Limb (tissue), 2 donors: ENCODE measurements around the gene GTF2A2.
"Not testable (repeated sequence)": the region's sequence is repeated elsewhere in the genome, so short reads cannot be mapped to it uniquely, and the experiment has no call there.

Experiments used
- DNase-seq, 2 donors: peaks; one replicate each; pipeline ENCODE4 v3.0.0-alpha.2; 2016; ENCODE audit errors: extremely low spot score in 2 of 2

The GTF2A2 gene

DNA sequence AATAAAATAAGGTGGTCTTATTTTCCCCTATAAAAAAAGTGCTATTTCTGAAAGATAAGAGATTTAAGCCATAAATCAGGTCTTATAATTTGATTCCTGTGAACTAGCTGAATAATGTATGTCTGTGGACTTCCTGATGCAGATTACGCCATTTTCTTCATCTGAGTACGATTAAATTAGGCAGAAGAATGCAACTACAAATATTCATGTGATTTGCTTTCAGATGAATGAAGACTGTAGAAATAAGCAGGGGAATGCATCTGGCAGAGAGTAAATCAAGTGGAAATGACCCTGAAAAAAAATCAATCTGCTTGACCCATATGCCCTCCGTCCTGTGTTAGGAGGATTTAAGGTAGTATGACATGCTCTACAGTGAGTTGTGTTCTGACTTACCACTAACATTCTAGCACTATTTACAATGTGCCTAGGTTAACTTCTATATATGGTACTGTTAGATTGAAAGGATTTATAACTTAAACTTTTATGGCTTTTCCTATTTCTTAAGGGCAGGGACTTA, 17.1 kb upstream of the GTF2A2 start:
- no peak for DNase-seq

DNA sequence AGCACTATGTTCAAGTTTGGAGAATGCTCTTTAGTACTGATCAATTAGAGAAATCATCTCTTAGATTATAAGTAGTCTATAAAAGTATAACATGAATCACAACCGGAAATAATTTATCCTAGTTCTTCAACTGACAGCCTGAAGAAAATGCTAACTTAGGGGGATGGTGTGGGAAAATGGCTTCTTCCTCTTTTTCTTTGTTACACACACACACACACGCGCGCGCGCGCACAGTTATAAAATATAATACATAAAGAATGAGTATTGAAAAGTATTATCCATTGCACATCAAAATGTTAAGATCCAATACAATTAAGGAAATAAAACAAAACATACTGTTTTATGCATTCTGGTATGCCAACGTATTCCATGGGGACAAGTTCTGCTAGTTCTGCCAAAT, 11.2 kb upstream of the GTF2A2 start:
- no peak for DNase-seq

- DNase-seq, result peak in 1 of 2 donors; percentile 56
Measured at GRCh38 chr15:59662260-59662659, 4.9 kb upstream of the GTF2A2 start.

DNA sequence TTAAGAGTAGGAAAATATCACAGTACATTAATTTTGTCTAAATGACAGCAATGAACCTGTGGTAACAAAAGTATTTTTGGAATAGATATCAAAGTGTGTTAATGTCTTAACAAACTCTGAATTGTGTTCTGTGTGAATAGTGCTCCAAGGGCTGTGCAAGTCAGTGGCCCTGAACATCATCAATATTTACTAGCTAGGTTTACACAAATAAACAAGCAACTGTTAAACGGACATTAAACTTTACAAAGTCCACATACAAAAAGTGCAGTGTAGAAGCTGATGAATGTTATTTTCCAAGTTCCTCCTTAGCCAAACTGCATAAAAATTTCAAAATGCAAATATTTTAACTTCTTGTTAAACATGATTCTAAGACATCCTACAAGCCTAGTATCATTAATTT, 2.1 kb upstream of the GTF2A2 start:
- DNase-seq, result no peak

DNA sequence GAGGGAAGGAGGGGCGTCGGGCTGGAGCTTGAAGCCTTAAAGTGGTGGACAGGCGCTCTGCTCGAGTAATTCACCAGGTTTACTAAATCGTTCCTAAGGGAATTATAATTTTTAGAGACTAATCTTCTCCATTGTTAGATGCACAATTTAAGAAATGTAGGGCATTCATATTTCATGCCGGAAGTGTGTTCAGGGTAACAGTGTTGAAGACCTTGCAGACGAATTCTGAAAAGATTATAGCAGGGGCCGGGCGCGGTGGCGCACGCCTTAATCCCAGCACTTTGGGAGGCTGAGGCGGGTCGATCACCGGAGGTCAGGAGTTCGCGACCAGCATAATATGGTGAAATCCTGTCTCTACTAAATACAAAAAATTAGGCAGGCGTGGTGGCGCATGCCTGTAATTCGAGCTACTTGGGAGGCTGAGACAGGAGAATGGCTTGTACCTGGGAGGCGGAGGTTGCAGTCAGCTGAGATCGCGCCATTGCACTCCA, 365 bp upstream of the GTF2A2 start:
- no peak for DNase-seq

DNA sequence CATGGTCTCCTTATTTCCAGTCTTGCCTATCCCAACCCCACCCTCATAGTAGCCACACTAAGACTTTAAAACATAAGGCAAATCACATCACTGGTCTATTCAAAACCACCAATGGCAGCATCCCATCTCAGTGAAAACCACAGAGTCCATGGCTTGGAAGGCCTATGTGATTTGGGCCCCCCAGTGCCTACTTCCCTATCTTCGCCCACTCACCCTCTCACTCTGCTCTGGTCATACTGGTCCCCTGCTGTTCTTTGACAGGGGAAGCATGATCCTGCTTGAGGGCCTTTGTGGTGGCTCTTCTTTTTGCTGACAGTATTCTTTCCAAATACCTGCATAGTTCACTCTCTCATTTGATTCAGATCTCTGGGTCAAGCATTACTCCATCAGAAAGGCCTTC, 3.3 kb downstream of the GTF2A2 start:
- no peak for DNase-seq

DNA sequence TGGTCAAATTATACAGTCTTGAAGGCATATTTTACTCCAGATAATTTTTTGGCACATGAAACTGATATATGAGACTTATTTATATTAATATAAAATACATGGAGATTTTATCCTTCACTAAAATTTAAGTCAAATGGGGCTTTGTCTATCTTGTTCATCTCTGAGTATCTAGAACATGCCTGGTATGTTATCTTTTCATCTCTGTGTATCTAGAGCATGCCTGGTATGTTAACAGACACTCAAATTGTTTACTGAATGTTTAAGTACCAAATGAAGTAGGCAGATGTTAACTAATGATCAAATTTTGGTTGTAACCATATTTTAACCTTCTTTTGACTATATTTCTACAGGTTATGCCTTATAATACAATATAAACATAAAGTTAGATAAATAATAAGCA, 7.7 kb downstream of the GTF2A2 start:
- no peak for DNase-seq

DNA sequence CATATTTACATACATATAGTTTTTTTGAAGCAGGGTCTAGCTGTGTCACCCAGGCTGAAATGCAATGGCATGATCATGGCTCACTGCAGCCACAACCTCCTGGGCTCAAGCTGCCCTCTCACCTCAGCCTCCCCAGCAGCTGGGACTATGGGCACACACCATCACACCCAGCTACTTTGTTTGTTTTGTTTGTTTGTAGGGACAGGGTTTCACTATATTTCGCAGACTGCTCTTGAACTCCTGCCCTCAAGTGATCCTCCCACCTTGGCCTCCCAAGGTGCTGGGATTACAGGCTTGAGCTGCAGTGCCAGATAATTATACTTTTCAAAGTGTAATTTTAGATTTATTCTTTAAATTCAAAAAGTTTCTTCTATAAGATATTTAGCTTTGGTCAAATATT, 10.2 kb downstream of the GTF2A2 start:
- DNase-seq, result no peak

GRCh38 chr15:59646277-59646676, 11.0 kb downstream of the GTF2A2 start:
- no peak for DNase-seq

DNA sequence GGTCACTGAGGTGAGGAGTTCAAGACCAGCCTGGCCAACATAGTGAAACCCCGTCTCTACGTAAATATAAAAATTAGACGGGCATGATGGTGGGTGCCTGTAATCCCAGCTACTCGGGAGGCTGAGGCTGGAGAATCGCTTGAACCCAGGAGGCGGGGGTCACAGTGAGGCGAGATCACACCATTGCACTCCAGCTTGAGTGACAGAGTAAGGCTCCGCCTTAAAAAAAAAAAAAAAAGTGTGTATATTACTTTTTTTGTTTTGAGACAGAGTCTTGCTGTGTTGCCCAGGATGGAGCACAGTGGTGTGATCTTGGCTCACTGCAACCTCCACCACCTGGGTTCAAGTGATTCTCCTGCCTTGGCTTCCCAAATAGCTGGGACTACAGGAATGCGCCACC, 11.5 kb downstream of the GTF2A2 start:
- not testable (repeated sequence) for DNase-seq

GRCh38 chr15:59644756-59645155, 12.6 kb downstream of the GTF2A2 start:
- no peak for DNase-seq

- DNase-seq, result no peak
Measured at GRCh38 chr15:59642351-59642750, 15.0 kb downstream of the GTF2A2 start.

DNA sequence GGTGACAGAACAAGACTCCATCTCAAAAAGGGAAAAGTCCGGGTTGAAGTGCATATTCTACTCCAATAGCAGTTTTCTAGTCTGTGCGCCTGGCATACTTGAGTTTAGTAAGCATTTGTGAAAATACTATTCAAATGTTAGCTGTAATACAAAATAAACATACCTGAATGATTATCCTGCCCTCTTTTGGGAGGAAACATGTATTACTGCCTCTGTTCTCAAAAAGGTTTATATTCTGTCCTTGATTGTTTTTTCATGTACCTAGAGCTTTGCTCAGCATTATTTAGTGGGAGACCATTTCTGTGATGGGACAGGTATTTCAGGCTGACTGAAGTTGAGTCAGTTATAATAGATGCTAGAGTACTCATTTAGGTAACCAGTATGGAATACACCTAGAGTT, 19.8 kb downstream of the GTF2A2 start:
- DNase-seq, result not testable (repeated sequence)

DNA sequence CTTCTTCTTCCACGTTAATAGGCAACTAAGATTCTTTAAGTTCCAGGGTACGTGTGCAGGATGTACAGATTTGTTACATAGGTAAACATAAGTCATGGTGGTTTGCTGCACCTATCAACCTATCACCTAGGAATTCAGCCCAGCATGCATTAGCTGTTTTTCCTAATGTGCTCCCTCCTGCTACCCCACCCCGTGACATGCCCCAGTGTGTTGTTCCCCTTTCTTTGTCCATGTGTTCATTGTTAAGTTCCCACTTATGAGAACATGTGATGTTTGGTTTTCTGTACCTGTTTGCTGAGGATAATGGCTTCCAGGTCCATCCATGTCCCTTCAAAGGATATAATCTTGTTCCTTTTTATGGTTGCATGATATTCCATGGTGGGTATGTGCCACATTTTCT, 21.1 kb downstream of the GTF2A2 start:
- DNase-seq, result no peak

DNA sequence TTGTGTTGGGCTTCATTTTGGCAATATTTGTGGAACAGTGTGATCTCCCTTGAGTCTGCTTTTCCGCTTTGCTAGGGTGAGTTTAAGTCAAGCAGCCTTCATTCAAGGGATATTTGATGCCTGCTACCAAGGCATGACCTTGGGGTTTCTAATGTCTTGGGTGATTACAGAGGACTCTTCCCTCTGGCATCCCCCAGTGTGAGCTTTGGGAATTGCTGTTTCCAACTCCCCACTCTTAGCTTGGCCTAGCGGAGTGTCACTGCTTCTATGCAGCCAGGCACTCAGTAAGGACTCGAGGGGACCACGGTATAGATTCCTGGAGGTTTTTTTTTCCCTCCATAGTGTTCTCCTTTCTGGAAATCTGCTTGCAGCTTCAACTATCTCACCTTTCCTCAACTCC, 24.6 kb downstream of the GTF2A2 start:
- no peak for DNase-seq

DNA sequence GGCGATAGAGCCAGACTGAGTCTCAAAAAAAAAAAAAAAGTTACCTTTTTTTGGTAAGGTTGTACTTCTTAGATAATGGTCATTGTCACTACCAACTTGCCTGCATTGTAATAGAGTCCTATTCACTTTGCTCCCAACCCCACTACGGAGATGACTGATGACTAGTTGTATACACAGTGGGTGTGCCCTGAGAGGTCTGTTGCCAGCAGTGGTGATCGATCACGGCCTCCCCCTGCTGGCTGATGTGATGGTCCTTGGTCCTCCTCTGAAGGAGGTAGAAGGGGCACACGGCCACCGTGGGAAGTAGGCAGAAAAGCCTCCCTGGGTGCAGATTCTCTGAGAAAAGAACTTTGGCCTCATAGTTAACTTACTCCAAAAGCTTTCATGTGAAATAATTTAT, 35.0 kb downstream of the GTF2A2 start:
- no peak for DNase-seq

DNA sequence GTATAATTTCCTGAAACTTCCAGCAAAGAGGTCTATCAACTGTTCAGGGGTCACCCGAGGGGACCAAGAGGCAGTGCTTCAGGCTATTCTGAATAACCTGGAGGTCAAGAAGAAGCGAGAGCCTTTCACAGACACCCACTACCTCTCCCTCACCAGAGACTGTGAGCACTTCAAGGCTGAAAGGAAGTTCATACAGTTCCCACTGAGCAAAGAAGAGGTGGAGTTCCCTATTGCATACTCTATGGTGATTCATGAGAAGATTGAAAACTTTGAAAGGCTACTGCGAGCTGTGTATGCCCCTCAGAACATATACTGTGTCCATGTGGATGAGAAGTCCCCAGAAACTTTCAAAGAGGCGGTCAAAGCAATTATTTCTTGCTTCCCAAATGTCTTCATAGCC, 38.9 kb downstream of the GTF2A2 start:
- DNase-seq, result no peak

DNA sequence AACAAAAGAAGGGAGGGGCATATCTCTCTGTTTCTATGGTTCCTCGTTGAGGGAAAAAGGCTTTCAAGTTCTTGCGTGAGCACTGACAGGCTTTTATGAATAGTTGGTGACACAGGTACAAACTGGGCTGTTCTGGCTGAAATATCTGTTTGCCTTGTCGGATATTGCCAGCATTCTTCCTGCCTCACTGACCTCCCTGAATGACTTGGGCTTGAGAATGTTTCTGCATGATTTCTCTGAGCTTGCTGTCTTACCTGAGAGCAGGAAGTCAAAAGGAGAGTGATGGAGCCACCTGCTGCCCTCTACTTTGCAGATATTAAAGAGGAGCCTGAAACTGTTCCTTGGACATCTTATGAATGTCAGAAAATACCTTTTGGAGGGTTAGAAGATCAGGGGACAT, 40.9 kb downstream of the GTF2A2 start:
- no peak for DNase-seq

DNA sequence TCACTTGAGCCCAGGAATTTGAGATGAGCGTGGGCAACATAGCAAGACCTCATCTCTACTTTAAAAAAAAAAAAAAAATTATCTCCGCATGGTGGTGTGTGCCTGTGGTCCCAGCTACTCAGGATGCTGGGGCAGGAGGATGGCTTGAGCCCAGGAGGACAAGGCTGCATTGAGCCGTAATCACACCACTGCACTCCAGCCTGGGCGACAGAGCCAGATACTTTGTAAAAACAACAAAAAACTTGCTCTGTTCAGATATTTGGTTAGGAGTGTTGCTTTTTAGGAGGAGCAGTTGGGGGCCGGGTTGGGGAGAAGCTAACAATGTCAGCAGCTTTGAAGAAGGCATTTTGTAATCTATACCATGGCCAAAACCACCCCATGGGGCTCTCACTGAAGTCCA, 41.7 kb downstream of the GTF2A2 start:
- no peak for DNase-seq

GRCh38 chr15:59614153-59614552, 43.2 kb downstream of the GTF2A2 start:
- no peak for DNase-seq

- no peak for DNase-seq
Measured at GRCh38 chr15:59611276-59612260, 45.7 kb downstream of the GTF2A2 start, which contains the start of gene GCNT3. Gene GCNT3 (plus strand): TSS chr15:59611783. CDS start chr15:59618239, 6,456 bp downstream.

GRCh38 chr15:59609730-59610712, 47.3 kb downstream of the GTF2A2 start:
- DNase-seq, result no peak
